HG03280 (cell line): Measurements from ENCODE around the gene DRAP1.

Source experiments
- ATAC-seq: cut with Tn5 transposase; IDR thresholded peaks from one replicate; pipeline ENCODE4 v1.9.1; 2021; ENCODE audit warnings: mild to moderate bottlenecking, moderate library complexity; ENCODE audit not compliant: unreplicated experiment

Gene DRAP1

GRCh38 chr11:65919141-65919572, at the start of gene DRAP1:
Gene DRAP1 (plus strand): TSS chr11:65919426. CDS start chr11:65919502, 76 bp downstream.
- peak; percentile 80 for ATAC-seq

GRCh38 chr11:65869643-65870306, 49.5 kb upstream of the DRAP1 start:
- no peak for ATAC-seq

- ATAC-seq: no peak
These were observed 48.9 kb upstream of the DRAP1 start for GRCh38 chr11:65870307-65870658.

- no peak for ATAC-seq
These were observed 48.2 kb upstream of the DRAP1 start for GRCh38 chr11:65870706-65871681.

GRCh38 chr11:65871811-65872548, 47.2 kb upstream of the DRAP1 start:
- ATAC-seq: no peak

- no peak for ATAC-seq
These were observed 46.5 kb upstream of the DRAP1 start, which contains the start of gene EFEMP2 for GRCh38 chr11:65872586-65873317. Gene EFEMP2 (minus strand): TSS chr11:65872800. CDS start chr11:65872354, 446 bp downstream.

- peak; percentile 83 for ATAC-seq
These were observed 45.7 kb upstream of the DRAP1 start for GRCh38 chr11:65873318-65874156.

- no peak for ATAC-seq
These were observed 39.6 kb upstream of the DRAP1 start, which contains the start of gene CTSW for GRCh38 chr11:65879617-65880016. Gene CTSW (plus strand): TSS chr11:65879837. CDS start chr11:65879855, 18 bp downstream.

- no peak for ATAC-seq
These were observed 39.2 kb upstream of the DRAP1 start for GRCh38 chr11:65880027-65880426.

- ATAC-seq: no peak
These were observed 38.3 kb upstream of the DRAP1 start for GRCh38 chr11:65880844-65881421.

- ATAC-seq: no peak
These were observed 36.8 kb upstream of the DRAP1 start for GRCh38 chr11:65882120-65883057.

GRCh38 chr11:65883058-65883761, 36.0 kb upstream of the DRAP1 start:
- no peak for ATAC-seq

- ATAC-seq: no peak
These were observed 35.2 kb upstream of the DRAP1 start for GRCh38 chr11:65883786-65884715.

GRCh38 chr11:65884716-65885092, 34.5 kb upstream of the DRAP1 start:
- no peak for ATAC-seq

GRCh38 chr11:65885231-65885630, 34.0 kb upstream of the DRAP1 start:
- ATAC-seq: no peak

- no peak for ATAC-seq
These were observed 33.3 kb upstream of the DRAP1 start for GRCh38 chr11:65885808-65886536.
